Uterus (tissue), 2 donors: ENCODE data around the gene MYH15.

Experiments used
- CTCF ChIP-seq, 4 experiments: fragments of 200-600 bp in 2 of 4; fragments of 450-650 bp in 2 of 4; sonication (generic) in 2 of 4; IDR thresholded peaks; one replicate each; pipeline ENCODE4 v1.5.1; 2016 to 2019; ENCODE audit warnings: antibody characterized with exemption in 4 of 4, mild to moderate bottlenecking in 2 of 4, moderate library complexity in 1 of 4
- POLR2A ChIP-seq, 2 donors: fragments of 450-650 bp; IDR thresholded peaks; one replicate each; pipeline ENCODE4 v1.6.1; 2016; ENCODE audit warnings: antibody characterized with exemption in 2 of 2, mild to moderate bottlenecking in 1 of 2, moderate library complexity in 1 of 2

GRCh38 chr3:108487439-108487838 lies 23.0 kb downstream of the MYH15 start:
- TF ChIP-seq CTCF (IDR thresholded peaks at IDR 0.05) (no peak), POLR2A (IDR thresholded peaks at IDR 0.05) (no peak)
